ENCODE measurements around the gene DNAH9.

- TF ChIP-seq POLR2A (IDR thresholded peaks at IDR 0.05) (no peak), CTCF (IDR thresholded peaks at IDR 0.05) (no peak)
These were observed 188.6 kb downstream of the DNAH9 start for GRCh38 chr17:11786711-11787438.

Measured in Peyer's patch (tissue), 4 donors.